Brain microvascular endothelial cell (primary cell): ENCODE measurements around the gene TRPM2.

ENCODE experiments used
- DNase-seq: peaks from one replicate; pipeline ENCODE4 v3.0.0-alpha.2; 2020
- H3K27ac ChIP-seq: fragments of 250-450 bp; sonication (Bioruptor Pico); 2 replicates; pipeline ENCODE4 v1.5.1; 2020; ENCODE audit warnings: mild to moderate bottlenecking, moderate library complexity
- H3K27me3 ChIP-seq: fragments of 250-450 bp; sonication (Bioruptor Pico); replicated peaks from 2 replicates; pipeline ENCODE4 v1.5.1; 2020; ENCODE audit warnings: mild to moderate bottlenecking
- H3K36me3 ChIP-seq: fragments of 250-450 bp; sonication (Bioruptor Pico); replicated peaks from 2 replicates; pipeline ENCODE4 v1.5.1; 2020; ENCODE audit warnings: mild to moderate bottlenecking
- H3K4me3 ChIP-seq: 2 replicates; pipeline ENCODE4 v1.5.1; 2011; ENCODE audit warnings: low read depth, mild to moderate bottlenecking, control low read depth, low read length, moderate library complexity
- CTCF ChIP-seq: IDR thresholded peaks from 2 replicates; pipeline ENCODE4 v1.5.1; 2011; ENCODE audit warnings: low read depth, mild to moderate bottlenecking, moderate library complexity, low read length, control low read depth, inconsistent platforms; ENCODE audit errors: missing control alignments
- in situ Hi-C: cut with HindIII; loops from 2 replicates; pipeline ENCODE4 v1.10.0; 2017; ENCODE audit warnings: low sequenced_read_pairs, low pct_ligation_motif_present

TRPM2 gene

GRCh38 chr21:44437371-44437695, 83.9 kb downstream of the TRPM2 start:
- TF ChIP-seq CTCF = no peak
- Histone ChIP-seq H3K27me3 (no peaks in the 10 kb centered on the region), H3K4me3 (no peak overlapping the region), H3K36me3 (no peaks in the 10 kb centered on the region), H3K27ac (no peak overlapping the region)
- DNase-seq = no peak
- in situ Hi-C loops = no loop called here

GRCh38 chr21:44437696-44438431, 84.4 kb downstream of the TRPM2 start:
- H3K27me3 ChIP-seq = no peaks in the 10 kb centered on the region
- no peaks in the 10 kb centered on the region for H3K36me3 ChIP-seq
- no peak for TF ChIP-seq CTCF
- DNase-seq = no peak
- no peak overlapping the region for H3K27ac ChIP-seq
- in situ Hi-C loops = no loop called here
- H3K4me3 ChIP-seq = no peak overlapping the region

- in situ Hi-C loops = no loop called here
- Histone ChIP-seq H3K36me3 (no peaks in the 10 kb centered on the region), H3K27ac (no peak overlapping the region), H3K27me3 (no peaks in the 10 kb centered on the region), H3K4me3 (no peak overlapping the region)
- TF ChIP-seq CTCF = no peak
- DNase-seq = no peak
Measured at GRCh38 chr21:44438531-44439210, 85.2 kb downstream of the TRPM2 start.

GRCh38 chr21:44439211-44439600, 85.8 kb downstream of the TRPM2 start:
- in situ Hi-C loops = no loop called here
- DNase-seq = no peak

DNA sequence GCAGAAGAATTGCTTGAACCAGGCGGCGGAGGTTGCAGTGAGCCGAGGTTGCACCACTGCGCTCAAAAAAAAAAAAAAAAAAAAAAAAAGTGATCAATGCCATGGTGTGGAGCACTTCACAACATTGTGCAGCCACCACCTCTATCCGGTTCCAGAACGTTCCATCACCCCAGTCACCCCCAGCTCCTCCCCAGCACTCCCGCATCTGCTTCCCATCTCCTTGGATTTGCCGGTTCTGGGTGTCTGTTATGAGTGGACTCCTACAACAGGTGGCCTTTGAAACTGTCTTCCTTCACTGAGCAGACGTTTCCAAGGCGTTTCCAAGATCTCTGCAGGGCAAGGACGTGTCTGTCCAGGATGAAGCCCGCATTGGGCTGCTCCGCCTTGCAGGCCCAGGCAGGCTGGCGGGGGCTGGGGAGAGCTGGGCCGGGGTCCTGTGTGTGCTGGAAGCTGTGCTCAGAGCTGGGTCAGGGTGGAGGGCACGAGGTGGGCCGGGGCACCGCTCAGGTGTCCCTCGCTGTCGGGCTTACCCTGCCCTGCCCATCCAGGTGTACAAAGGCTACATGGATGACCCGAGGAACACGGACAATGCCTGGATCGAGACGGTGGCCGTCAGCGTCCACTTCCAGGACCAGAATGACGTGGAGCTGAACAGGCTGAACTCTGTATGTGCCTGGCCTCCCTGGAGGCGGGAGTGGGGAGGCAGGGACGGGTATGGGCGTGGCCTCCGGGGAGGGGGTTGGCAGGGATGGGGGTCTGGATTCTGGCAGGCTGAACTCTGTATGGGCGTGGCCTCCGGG, 87.0 kb downstream of the TRPM2 start:
- Histone ChIP-seq H3K4me3 (no peak overlapping the region), H3K27ac (no peak overlapping the region), H3K27me3 (no peaks in the 10 kb centered on the region), H3K36me3 (no peaks in the 10 kb centered on the region)
- in situ Hi-C loops = no loop called here
- no peak for DNase-seq
- TF ChIP-seq CTCF = no peak

More at GRCh38 chr21:44439211-44439600, 85.8 kb downstream of the TRPM2 start:
- Histone ChIP-seq H3K27me3 (no peaks in the 10 kb centered on the region), H3K27ac (no peak overlapping the region), H3K36me3 (no peaks in the 10 kb centered on the region), H3K4me3 (no peak overlapping the region)
- no peak for TF ChIP-seq CTCF
